Dorsolateral prefrontal cortex (tissue), 118 donors: ENCODE data around the gene BSDC1. TPM values are rescaled to one million over a fixed set of nuclear protein-coding genes. Genes with fewer than 3 reads are reported as not detected.

ENCODE experiments used
- total RNA-seq, 120 experiments: library from RNA; stranded (reverse); gene quantifications; one replicate each; pipeline versions ENCODE4 v1.2.3 to v1.2.4, GENCODE V29; 2022

The BSDC1 gene
- total RNA-seq, 120 experiments from 2014 or later = 87.5 to 123 (median 103) TPM

Other genes starting within 250 kb of the BSDC1 start
- gene TXLNA, start 214.8 kb downstream of the BSDC1 start, total RNA-seq = 10 to 100 TPM; 22.6 to 39.3 (median 29.4) TPM
- 10 to 100 TPM in 96 of 120 experiments, 1 to 10 TPM in 24; 5.1 to 21.3 (median 11.9) TPM for gene CCDC28B, start 193.8 kb downstream of the BSDC1 start, total RNA-seq
- gene IQCC, start 188.8 kb downstream of the BSDC1 start, total RNA-seq = 1 to 10 TPM; 2.6 to 6.6 (median 4.1) TPM
- under 1 TPM in 2 of 120 experiments, not detected in 118; 0.35 to 0.43 TPM for gene DCDC2B, start 185.4 kb downstream of the BSDC1 start, total RNA-seq
- gene TMEM234, start 172.1 kb downstream of the BSDC1 start, total RNA-seq = 10 to 100 TPM; 16.0 to 39.7 (median 25.8) TPM
- 100 to 1,000 TPM in 37 of 120 experiments, 10 to 100 TPM in 83; 71.7 to 128 (median 95.7) TPM for gene EIF3I, start 172.0 kb downstream of the BSDC1 start, total RNA-seq
- 1 to 10 TPM in 82 of 120 experiments, under 1 TPM in 21, not detected in 17; 0.54 to 8.7 (median 1.7) TPM for gene FAM167B, start 147.2 kb downstream of the BSDC1 start, total RNA-seq
- gene LCK, start 143.2 kb downstream of the BSDC1 start, total RNA-seq = 1 to 10 TPM in 5 of 120 experiments, under 1 TPM in 24, not detected in 91; 0.19 to 2.1 (median 0.52) TPM
- gene HDAC1, start 102.4 kb downstream of the BSDC1 start, total RNA-seq = 10 to 100 TPM; 16.3 to 56.0 (median 29.8) TPM
- gene MARCKSL1, start 58.2 kb downstream of the BSDC1 start, total RNA-seq = 100 to 1,000 TPM in 117 of 120 experiments, 10 to 100 TPM in 3; 90.1 to 633 (median 196) TPM
- gene FAM229A, start 32.0 kb downstream of the BSDC1 start, total RNA-seq = 10 to 100 TPM in 59 of 120 experiments, 1 to 10 TPM in 61; 4.0 to 24.0 (median 9.9) TPM
- 10 to 100 TPM in 8 of 120 experiments, 1 to 10 TPM in 111, not detected in 1; 1.2 to 16.0 (median 5.1) TPM for gene TSSK3, start 31.9 kb downstream of the BSDC1 start, total RNA-seq
- gene ZBTB8B, start 70.6 kb upstream of the BSDC1 start, total RNA-seq = 1 to 10 TPM in 115 of 120 experiments, under 1 TPM in 5; 0.64 to 4.2 (median 1.7) TPM
- gene ZBTB8A, start 145.0 kb upstream of the BSDC1 start, total RNA-seq = 1 to 10 TPM; 1.4 to 7.4 (median 4.2) TPM